GM21576 (cell line): ENCODE measurements around the gene SH2D4B.
A peak's percentile ranks its signal among the peaks of the same experiment; 100 is the strongest.

ENCODE experiments used
- ATAC-seq: cut with Tn5 transposase; IDR thresholded peaks from one replicate; pipeline ENCODE4 v1.9.1; 2021; ENCODE audit warnings: mild to moderate bottlenecking, moderate library complexity; ENCODE audit not compliant: unreplicated experiment

SH2D4B gene

DNA sequence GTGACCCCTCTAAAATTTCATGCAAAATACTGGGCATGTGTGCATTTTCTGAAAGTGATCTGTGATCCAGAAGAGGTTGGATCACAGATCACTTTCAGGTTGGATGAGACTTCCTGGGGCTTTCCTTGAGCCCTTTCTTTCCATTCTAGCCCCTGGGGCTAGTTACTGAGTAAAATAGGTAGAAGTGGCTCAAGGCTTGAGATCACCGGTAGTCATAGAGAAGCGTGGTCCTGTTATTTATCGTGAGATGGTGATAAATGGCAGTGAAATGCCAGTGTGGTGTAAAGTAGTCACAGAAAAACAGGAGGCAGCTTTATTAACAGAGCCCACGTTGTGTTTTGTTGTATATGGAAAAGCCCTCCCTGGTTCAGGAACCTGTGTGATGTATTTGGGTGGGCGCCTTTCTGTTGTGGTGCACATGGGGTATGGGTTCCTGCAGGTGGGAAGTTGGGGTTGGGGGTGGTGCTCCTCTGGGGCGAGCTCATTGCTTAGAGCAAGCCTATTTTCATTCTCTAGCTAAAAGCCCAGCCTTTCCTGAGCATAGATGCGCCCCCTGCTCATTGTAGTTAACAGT is 34.0 kb upstream of the SH2D4B start:
- no peak for ATAC-seq

DNA sequence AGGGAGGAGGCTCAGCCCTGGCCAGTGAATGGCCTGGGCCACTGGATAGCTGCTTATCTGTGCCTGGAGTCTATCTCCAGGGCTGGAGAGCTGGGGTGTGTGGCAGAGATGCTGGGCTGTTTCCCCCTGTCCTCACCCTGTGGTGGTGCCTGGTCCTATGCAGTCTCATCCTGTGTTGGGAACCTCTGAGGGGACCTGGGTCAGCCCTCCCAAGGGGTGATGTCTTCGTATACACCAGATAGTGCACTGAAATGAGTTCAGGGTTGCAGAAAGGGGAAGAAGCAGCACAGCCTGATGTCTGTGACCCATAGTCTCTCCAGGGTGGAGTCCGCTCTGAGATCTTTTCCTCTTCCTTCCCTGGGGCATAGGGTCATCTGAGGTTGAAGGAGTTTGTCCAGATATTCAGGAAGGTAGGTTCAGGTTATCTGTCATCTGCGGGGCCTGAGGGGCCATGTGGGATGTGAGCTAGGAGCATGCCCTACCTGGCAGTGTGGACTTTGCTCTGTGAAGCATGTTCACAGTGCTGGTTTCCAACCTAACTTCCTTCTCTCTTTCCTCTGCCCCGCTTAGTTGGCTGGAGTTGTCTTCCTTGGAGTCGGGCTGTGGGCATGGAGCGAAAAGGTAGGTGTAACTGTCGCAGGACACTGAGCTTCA is 33.4 kb upstream of the SH2D4B start:
- no peak for ATAC-seq

DNA sequence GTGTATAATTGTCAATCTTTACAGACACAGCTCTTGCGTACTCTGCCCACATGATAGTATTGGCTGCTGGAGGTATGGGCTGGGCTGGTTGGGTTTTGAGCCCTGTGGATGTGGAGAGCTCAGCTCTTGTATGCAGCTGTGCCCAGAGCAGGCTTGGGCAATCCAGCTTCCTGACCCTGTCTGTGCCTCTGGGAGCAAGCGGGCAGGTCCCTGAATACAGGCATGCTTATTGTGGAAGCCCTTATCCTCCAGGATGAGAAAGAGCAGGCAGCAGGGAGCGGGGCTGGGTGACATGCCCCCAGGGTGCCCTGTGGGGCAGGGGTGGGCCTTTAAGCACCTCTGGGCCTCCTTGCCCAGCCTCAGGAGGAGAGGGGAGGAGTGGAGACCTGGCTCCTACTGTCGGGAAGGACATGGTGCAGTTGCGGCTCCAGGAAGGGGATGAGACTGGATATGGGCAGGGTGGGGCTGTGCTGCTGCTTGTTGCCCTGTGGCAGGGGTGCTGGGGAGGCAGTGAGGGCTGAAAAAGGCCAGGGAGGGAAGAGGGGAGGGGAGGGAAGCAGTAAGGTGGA is 32.7 kb upstream of the SH2D4B start:
- no peak for ATAC-seq

DNA sequence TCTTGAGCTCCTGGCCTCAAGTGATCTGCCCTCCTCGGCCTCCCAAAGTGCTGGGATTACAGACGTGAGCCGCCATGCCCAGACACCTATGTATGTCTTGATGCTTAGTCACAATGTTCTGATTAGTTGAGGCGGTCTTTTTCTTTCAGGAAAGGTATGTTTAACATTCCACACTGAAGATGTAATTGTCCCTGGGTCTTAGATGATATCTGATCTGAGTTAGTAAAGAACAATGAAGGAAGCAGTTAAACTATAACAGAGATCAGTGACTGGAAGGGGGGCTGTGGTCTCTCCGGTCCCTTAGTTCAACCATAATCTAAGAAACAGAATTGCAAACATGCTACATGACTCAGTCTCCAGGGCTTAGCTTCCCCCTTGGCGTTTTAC is 31.5 kb upstream of the SH2D4B start:
- no peak for ATAC-seq

DNA sequence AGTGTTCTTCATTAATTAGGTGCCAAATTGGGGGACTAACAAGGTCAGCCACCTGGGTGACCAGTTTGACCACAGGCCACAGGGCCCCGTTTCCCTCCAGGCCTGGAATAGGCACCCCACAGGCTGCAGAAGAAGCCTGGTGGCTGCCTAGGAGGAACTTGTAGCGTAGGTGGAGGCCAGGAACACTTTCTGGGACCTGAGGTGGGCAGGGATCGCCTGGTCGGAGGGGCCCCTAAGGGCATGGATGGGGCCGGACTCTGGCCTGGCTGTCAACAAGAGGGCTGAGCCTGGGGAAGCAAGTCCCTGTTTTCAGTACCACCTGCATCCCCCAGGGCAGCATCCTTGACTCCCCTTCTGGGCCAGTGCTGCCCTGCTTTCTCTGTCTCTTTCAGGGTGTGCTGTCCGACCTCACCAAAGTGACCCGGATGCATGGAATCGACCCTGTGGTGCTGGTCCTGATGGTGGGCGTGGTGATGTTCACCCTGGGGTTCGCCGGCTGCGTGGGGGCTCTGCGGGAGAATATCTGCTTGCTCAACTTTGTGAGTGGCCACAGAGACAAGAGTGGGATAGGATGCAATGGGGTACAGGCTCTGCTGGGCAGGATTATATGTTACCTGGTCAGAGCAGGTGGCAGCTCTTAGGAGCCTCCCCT is 30.7 kb upstream of the SH2D4B start:
- no peak for ATAC-seq

DNA sequence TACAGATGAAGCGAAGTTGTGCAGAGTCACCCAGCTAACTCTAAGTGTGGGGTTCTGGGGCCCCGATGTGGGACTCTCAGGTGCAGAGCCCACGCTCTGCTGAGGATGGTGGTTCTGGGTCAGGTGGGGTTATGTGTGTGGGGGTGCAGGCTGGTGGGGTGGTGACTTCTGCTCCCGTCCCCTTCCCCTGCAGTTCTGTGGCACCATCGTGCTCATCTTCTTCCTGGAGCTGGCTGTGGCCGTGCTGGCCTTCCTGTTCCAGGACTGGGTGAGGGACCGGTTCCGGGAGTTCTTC is 28.6 kb upstream of the SH2D4B start:
- ATAC-seq: no peak

DNA sequence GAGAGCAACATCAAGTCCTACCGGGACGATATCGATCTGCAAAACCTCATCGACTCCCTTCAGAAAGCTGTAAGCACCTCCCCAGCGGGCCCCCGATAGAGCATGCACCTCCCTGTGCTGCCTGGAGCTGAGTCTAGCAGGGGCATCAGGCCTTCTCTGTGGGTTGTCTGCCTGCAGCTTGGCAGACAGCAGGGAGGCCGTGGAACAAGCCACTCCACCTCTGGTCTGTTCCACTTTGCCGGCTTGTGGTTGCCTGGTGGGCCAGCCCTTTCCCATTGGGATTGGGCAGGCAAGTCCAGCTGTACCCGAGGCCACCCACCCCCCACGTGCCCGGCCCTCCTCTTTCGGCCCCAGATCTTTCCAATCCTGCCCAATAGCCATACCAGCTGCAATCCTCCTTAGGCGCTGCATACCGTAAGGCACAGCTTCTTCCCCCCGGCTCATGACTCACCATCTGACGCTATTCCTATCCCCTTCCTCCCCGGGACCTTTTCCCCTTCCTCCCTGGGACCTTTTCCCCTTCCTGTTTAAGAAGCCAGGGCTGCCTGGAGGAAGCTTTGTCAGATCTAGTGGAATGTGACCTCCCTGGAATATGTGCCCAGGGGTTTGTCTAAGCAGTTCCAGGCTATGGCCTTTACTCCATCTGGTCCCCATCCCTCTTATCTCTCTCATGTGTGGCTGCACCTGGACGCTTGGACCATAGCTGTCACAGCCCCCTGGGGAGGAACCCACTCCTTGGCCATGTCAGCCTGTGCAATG is 28.1 kb upstream of the SH2D4B start:
- ATAC-seq: no peak

DNA sequence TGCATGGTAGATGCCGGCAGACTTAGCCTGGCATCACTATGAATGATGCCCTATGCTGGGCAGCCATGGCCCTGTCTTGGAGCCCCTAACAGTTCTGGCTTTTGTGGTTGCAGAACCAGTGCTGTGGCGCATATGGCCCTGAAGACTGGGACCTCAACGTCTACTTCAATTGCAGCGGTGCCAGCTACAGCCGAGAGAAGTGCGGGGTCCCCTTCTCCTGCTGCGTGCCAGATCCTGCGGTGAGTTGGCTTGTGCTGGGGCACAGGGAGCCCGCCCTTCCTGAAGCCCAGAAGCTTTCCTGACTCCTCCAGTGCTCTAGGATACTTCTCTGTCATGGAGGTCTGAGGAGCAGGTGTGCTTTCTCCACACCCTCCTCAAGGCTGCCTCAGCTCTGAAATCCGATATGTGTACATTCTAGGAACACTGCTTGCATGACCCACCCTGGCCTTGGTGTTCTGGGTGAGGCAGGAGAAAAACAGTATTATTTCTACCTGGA is 25.6 kb upstream of the SH2D4B start:
- ATAC-seq: no peak

DNA sequence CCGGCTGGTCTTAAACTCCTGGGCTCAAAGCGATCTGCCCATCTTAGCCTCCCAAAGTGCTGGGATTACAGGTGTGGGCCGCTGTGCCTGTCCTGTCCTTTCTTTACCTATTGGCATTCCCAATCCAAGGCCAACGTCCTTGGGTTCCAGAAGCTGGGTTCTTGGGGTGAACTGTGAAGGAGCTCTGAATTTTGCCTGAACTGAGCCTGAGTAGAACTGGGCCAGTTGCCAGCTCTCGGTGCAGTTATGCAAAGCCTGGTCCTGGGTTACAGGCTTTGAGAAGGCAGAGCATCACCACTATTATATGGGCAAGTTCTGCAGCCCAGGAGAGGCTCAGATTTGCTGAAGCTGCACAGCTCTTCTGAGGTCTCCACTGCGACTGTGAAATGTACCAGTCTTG is 24.6 kb upstream of the SH2D4B start:
- no peak for ATAC-seq

DNA sequence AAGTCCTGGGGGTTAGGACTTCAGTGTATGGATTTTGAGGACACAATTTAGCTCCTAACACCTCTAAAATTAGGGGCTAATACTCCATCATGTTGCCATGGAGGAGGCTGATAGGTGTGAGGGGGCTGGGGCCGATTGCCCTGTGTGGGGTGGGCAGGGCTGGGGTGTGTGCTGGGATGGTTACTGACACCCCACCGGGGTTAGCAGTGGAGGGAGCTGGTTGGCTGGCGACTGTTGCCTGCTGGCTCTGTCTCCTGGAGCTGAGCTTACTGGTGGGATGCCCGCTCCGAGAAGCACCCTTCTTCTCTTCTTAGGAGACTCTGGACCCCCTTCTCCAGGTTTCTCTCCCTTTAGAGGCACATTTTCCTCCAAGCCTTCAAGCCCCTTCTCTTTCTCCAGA is 22.2 kb upstream of the SH2D4B start:
- ATAC-seq: no peak

DNA sequence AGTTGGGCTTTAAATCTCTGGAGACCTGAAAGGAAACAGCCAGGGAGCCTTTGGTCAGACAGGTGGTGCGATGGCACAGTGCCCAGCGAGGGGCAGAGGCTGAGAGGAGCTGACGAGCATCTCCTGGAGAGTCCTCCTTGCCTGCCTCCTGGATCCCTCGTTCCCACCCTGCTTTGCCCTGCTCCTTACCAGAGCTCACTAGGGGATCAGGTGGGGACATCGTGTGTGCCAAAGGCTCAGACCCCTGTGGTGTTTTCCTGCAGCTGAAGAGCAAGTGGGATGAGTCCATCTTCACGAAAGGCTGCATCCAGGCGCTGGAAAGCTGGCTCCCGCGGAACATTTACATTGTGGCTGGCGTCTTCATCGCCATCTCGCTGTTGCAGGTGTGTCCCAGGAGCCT is 21.8 kb upstream of the SH2D4B start:
- no peak for ATAC-seq

DNA sequence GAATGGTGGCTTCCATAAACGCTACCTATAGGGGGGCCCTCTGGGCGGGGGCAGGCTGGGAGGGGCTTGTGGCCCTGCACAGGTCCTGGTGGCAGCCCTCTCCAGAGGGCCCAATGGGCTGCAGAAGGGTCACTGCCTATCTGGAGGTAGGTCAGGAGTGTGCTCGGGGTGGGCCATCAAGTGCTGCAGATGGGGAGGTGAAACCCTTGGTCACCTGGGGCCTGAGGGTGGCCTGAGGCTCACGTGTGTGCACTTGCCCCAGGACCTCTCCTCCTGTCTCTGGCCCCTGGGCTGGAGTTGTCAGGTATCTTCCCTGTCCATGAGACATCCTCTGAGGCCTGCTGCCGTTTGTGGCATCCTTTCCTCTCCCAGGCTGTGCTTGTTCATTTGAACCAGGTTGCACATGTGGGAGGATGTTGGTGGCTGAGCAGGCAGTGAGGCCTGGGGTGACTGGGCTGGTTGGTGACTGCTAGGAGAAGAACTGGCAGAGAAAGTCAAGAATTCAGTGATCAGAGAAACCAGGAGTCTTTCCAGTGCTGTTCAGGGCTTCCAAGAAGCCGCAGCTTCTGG is 21.1 kb upstream of the SH2D4B start:
- no peak for ATAC-seq

DNA sequence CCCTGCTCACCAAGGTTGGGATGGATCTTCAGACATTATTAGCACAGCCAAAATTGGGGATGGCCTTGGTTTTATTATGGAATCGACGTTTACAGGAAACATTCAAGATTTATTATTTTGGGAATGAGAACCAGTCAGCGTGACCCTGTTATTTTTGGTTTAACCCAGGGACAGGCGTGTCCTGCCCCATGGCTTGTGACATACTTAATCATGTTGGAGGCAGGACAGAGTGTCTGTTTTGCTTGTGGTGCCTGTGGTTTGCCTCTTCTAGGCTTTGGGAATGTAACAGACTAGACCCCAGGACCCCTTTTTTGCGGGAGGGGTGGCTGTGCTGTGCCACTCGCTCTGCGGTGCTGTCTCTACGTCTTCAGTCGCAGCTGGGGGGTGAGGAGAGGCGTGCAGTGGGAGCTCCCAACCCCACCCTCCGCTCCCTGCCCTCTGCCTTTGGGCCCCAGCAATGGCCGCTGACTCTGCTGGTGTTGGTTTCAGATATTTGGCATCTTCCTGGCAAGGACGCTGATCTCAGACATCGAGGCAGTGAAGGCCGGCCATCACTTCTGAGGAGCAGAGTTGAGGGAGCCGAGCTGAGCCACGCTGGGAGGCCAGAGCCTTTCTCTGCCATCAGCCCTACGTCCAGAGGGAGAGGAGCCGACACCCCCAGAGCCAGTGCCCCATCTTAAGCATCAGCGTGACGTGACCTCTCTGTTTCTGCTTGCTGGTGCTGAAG is 20.1 kb upstream of the SH2D4B start:
- no peak for ATAC-seq

DNA sequence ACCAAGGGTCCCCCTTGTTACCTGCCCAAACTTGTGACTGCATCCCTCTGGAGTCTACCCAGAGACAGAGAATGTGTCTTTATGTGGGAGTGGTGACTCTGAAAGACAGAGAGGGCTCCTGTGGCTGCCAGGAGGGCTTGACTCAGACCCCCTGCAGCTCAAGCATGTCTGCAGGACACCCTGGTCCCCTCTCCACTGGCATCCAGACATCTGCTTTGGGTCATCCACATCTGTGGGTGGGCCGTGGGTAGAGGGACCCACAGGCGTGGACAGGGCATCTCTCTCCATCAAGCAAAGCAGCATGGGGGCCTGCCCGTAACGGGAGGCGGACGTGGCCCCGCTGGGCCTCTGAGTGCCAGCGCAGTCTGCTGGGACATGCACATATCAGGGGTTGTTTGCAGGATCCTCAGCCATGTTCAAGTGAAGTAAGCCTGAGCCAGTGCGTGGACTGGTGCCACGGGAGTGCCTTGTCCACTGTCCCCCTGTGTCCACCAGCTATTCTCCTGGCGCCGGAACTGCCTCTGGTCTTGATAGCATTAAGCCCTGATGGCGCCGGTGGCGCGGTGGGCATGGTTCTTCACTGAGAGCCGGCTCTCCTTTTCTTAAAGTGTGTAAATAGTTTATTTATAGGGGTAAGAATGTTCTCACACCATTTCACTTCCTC is 19.4 kb upstream of the SH2D4B start:
- ATAC-seq: peak; percentile 54

DNA sequence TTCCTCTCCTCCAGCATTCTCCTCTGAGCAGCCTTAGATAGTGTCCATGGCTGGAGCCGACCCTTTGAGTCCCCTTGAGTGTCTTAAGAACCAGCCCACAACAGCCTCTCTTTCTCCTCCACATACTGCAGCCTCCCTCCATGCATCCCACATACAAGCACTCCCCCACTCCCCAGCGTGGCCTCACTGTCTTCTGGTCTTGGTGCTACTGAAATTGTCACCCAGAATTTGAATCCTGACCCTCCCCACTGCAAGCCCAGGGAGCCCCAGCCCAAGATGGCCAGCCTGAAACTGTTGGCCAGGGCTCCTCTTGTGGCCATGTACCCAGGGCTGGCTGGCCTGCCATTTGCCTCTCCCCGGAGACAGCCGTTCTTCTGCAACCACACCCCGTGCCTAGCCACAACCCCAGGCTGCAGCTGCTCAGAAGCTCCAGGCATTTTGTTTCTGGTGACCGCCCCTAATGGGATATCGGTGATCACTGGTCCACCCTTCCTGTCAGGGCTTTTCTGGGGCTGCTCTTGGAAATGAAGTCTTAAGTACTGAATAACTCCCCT is 18.8 kb upstream of the SH2D4B start:
- peak; percentile 16 for ATAC-seq

DNA sequence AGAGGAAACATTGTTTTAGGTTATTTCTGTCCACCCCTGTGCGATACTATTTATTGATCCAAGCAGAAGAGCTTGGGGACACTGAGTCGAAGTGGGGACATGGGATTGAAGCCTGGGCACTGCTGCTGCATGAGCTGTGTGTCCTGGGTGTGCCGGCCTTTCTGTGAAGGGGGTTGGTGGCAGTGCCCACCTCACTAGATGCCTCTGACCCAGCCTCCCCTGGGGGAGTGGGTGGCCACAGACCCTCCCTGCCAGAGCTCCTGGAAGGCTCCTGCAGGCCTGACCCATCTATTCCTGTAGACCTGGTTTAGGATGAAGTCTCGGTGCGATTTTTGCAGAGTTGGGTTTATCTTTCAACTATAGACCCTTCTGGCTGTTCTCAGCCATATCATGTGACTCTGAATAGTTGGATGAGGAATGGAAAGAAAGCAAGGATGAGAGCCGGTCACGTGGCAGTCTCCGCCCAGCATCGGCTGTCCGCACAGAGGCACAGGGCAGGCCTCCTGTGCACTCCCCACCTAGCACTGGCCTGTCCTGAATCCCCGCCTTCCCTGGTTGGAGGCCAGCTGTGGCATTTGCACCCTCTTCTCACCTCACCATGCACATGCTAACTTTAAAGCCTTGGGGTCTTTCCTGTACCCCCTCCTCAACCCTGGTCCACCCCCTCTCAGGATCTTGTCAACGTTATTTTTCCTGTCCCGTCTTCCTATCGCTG is 17.6 kb upstream of the SH2D4B start:
- no peak for ATAC-seq

DNA sequence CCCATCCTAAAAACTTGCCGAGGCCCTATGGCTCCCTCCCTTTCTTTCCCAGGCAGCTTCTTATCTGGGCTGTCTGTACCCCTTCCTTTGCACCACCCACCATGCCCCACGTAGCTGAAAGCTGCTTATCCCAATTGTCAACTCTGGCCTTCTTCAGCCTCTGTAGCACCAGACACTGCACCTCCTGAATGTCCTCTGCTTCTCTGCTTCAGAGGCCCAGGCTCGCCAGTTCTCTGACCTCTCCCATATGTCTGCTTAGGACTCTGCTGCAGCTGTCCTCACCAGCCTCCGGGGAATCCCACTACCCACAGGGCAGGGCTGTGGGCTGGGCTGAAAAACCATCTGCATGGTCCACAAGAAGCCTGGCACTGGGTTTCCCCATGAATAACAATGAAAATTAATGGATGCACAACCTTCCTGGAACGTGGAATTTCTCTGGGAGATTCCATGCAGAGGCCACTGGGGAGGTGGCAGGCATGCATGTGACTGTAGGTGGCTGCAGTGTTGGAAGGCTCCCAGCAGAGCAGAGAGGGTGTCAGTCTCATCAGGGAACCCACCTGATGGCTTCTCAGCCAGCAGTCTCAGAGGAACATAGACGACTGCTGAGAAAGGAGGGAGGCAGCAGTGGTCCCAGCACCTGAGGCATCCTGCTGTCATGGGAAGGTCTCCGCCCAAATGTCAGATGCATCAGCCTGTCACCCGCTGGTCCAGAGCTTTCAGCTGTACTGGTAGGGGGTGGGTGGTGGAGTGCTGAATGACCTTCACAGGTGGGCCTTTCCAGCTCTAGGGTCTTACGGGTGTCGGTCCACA is 16.8 kb upstream of the SH2D4B start:
- no peak for ATAC-seq

DNA sequence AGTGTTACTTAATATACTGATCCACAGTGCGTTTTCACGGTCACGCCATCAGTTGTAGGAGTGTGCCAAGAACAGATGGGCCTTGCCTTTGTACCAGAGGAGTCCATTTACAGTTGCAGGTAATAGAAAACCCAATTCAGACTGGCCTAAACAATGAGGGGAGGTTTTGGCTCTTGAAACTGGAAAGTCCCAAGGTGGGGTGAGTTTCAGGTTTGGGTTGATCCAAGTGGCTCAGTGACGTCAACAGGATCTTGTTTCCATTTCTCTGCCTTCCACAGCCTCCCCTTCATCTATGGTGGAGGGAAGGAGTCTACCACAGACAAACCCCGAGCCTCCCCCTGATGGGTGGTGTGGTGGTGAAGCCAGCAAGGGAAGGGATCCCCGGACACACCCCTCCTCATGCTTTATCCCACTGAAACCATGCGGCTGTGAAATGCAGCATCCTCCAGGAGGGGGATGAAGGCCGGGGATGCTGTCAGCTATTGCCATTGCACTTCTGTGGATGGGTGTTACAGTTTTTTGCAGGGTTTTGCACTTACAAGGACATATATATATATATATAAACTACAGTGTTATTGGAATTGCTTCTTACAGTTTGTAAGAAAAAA is 14.8 kb upstream of the SH2D4B start:
- ATAC-seq: no peak
